DND-41 (cell line): ENCODE data around the gene SLC44A2.

Source experiments
- CTCF ChIP-seq: IDR thresholded peaks from 2 replicates; pipeline ENCODE4 v1.5.1; 2012; ENCODE audit warnings: borderline replicate concordance, low read length, moderate library complexity, mild to moderate bottlenecking; ENCODE audit not compliant: poor library complexity, severe bottlenecking; ENCODE audit errors: extremely low read depth
- EZH2 ChIP-seq: IDR thresholded peaks from 3 replicates; pipeline ENCODE4 v1.6.1; 2012; ENCODE audit warnings: borderline replicate concordance, low read depth, mild to moderate bottlenecking, moderate library complexity, low read length, inconsistent platforms; ENCODE audit not compliant: severe bottlenecking

- TF ChIP-seq CTCF (no peak), EZH2 (no peak)
Measured at GRCh38 chr19:10620786-10621185, 4.6 kb upstream of the SLC44A2 start.
